ENCODE results near the gene RRP1B. TPM values are rescaled to one million over a fixed set of nuclear protein-coding genes. Genes with fewer than 3 reads are reported as not detected.

The RRP1B gene
- total and polyA plus RNA-seq, 9 of the 15 experiments (the other 6 are each of a cell fraction or from before 2014, with no cell fraction given), result 6.8 to 66.6 (median 41.9) TPM

- H3K9me1 ChIP-seq (ENCODE audit: control insufficient read depth, insufficient read depth, low read length), result no peaks in the 10 kb centered on the region
- no peak overlapping the region for H3K4me2 ChIP-seq (ENCODE audit: insufficient read depth, low read length)
- WGBS (ENCODE audit: insufficient coverage, low coverage, missing lambda C conversion rate), result 96% methylated on average over 25 of the region's 25 CpGs
- no peak overlapping the region for H3K4me3 ChIP-seq
- H3K27me3 ChIP-seq (ENCODE audit: control insufficient read depth in 2 of 2, insufficient read depth in 2 of 2, low read length in 2 of 2), result no peaks in the 10 kb centered on the region
- POLR2A ChIA-PET, result interaction anchor here (0.6 to 1.7 kb wide), 3 partner anchors 9 to 281 kb away, joined by 3 to 5 read pairs (median 3); no protein-coding TSS in a partner anchor
- H3K9me3 ChIP-seq (replicated peaks; ENCODE audit: control insufficient read depth, insufficient read depth, low read depth, low read length), result no peaks in the 10 kb centered on the region
- no peak for ATAC-seq
- CTCF ChIA-PET (ENCODE audit: low intra/inter-chr PET ratio), result no interaction called here
- TF ChIP-seq SRSF3 (IDR thresholded peaks at IDR 0.05; ENCODE audit: insufficient read depth, low read length), result no peak
- no peak for TF ChIP-seq ZNF717 (CRISPR knock-in tag; IDR thresholded peaks at IDR 0.05)
- TF ChIP-seq ZNF174 (CRISPR knock-in tag; IDR thresholded peaks at IDR 0.05), result no peak
- TF ChIP-seq ILF3 (IDR thresholded peaks at IDR 0.05; ENCODE audit: borderline replicate concordance), result no peak
- TF ChIP-seq, protein P1, sequence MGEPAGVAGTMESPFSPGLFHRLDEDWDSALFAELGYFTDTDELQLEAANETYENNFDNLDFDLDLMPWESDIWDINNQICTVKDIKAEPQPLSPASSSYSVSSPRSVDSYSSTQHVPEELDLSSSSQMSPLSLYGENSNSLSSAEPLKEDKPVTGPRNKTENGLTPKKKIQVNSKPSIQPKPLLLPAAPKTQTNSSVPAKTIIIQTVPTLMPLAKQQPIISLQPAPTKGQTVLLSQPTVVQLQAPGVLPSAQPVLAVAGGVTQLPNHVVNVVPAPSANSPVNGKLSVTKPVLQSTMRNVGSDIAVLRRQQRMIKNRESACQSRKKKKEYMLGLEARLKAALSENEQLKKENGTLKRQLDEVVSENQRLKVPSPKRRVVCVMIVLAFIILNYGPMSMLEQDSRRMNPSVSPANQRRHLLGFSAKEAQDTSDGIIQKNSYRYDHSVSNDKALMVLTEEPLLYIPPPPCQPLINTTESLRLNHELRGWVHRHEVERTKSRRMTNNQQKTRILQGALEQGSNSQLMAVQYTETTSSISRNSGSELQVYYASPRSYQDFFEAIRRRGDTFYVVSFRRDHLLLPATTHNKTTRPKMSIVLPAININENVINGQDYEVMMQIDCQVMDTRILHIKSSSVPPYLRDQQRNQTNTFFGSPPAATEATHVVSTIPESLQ (CRISPR knock-in tag; IDR thresholded peaks at IDR 0.05), result no peak
- TF ChIP-seq BDP1 (IDR thresholded peaks at IDR 0.05; ENCODE audit: insufficient read depth, insufficient read length), result no peak
- peaks cover 98% of the 10 kb centered on the region for H3K36me3 ChIP-seq (ENCODE audit: control insufficient read depth, insufficient read depth, low read length)
- no peak for DNase-seq (ENCODE audit: extremely low read depth in 1 of 4, low spot score in 3 of 4)
- in situ Hi-C loops (cut with MboI) (no loop called here), intact Hi-C loops (cut with micrococcal nuclease) (no loop called here)
- FAIRE-seq, result no peak
- H3K9ac ChIP-seq (ENCODE audit: insufficient read depth in 1 of 2, low read depth in 2 of 2, low read length in 2 of 2), result no peak overlapping the region
- no peak overlapping the region for H3K27ac ChIP-seq (ENCODE audit: extremely low read depth, low read depth, low read length)
- H4K20me1 ChIP-seq (replicated peaks; ENCODE audit: control insufficient read depth, insufficient read depth, low read length), result no peaks in the 10 kb centered on the region
- peaks cover 0 to 21% of the 10 kb centered on the region in 2 experiments; a peak in 1 of 5 replicates for H3K4me1 ChIP-seq (replicated peaks in 1 of 2; ENCODE audit: control insufficient read depth in 2 of 2, insufficient read depth in 2 of 2, low read length in 2 of 2)
- H3K79me2 ChIP-seq (ENCODE audit: control insufficient read depth, insufficient read depth, low read length), result no peaks in the 10 kb centered on the region
- BruUV-seq (replicated peaks), result no TSS peak
- no peak overlapping the region for H2AFZ ChIP-seq (ENCODE audit: low read depth, low read length)
Observed at GRCh38 chr21:43691086-43691795, 31.9 kb downstream of the RRP1B start.

Measured in K562 (cell line).